ENCODE results near the gene CRYGD.
A peak's percentile ranks its signal among the peaks of the same experiment; 100 is the strongest.

Gene CRYGD

GRCh38 chr2:208077276-208077675 is 47.0 kb downstream of the CRYGD start (continued):
- no peak for TF ChIP-seq SCRT2 (tag by site-specific recombination; IDR thresholded peaks at IDR 0.05)
- TF ChIP-seq KLF7 (tag by site-specific recombination; IDR thresholded peaks at IDR 0.05; ENCODE audit: borderline replicate concordance): no peak
- no peak for TF ChIP-seq ZNF621 (tag by site-specific recombination; IDR thresholded peaks at IDR 0.05)
- no peak for TF ChIP-seq ZNF223 (tag by site-specific recombination; IDR thresholded peaks at IDR 0.05)
- TF ChIP-seq HOXC10 (CRISPR knock-in tag; IDR thresholded peaks at IDR 0.05): no peak
- no peak for TF ChIP-seq REPIN1 (tag by site-specific recombination; IDR thresholded peaks at IDR 0.05; ENCODE audit: low read depth)
- TF ChIP-seq SCRT1 (tag by site-specific recombination; IDR thresholded peaks at IDR 0.05; ENCODE audit: borderline replicate concordance): no peak
- no peak for TF ChIP-seq SETDB1 (IDR thresholded peaks at IDR 0.05; ENCODE audit: insufficient read length, low read length)
- TF ChIP-seq ZNF335 (tag by site-specific recombination; conservative IDR thresholded peaks at IDR 0.05): no peak
- TF ChIP-seq ZNF843 (tag by site-specific recombination; IDR thresholded peaks at IDR 0.05): no peak

GRCh38 chr2:208074610-208075356 is 49.5 kb downstream of the CRYGD start:
- CTCF ChIA-PET: interaction anchor here (0.6 to 6.4 kb wide), 5 partner anchors 27 to 329 kb away, joined by 3 to 48 read pairs (median 4); no protein-coding TSS in a partner anchor

GRCh38 chr2:208072250-208072892 is 52.0 kb downstream of the CRYGD start:
- H3K9me3 ChIP-seq (ENCODE audit: control insufficient read depth, insufficient read depth, low read depth, low read length): no peaks in the 10 kb centered on the region
- H3K4me1 ChIP-seq (ENCODE audit: control insufficient read depth, insufficient read depth, low read length): no peaks in the 10 kb centered on the region
- CTCF ChIA-PET: interaction anchor here (0.6 to 6.4 kb wide), 26 partner anchors 9 to 1458 kb away, joined by 3 to 48 read pairs (median 3); no protein-coding TSS in a partner anchor
- TF ChIP-seq ZNF561 (tag by site-specific recombination; IDR thresholded peaks at IDR 0.05; ENCODE audit: borderline replicate concordance): no peak
- no peak for TF ChIP-seq ZBTB48 (tag by site-specific recombination; IDR thresholded peaks at IDR 0.05)
- no peak for TF ChIP-seq ZNF830 (tag by site-specific recombination; IDR thresholded peaks at IDR 0.05; ENCODE audit: low read depth)
- no peak for TF ChIP-seq ZNF26 (tag by site-specific recombination; IDR thresholded peaks at IDR 0.05)
- peak; percentile 76 for TF ChIP-seq CTCF (tag by site-specific recombination; IDR thresholded peaks at IDR 0.05)
- no peak for TF ChIP-seq ZBTB6 (tag by site-specific recombination; IDR thresholded peaks at IDR 0.05)
- no peak for TF ChIP-seq SETDB1 (IDR thresholded peaks at IDR 0.05; ENCODE audit: insufficient read length, low read length)
- peak; percentile 87 for TF ChIP-seq ZNF654 (tag by site-specific recombination; IDR thresholded peaks at IDR 0.05; ENCODE audit: low read depth)
- no peak for TF ChIP-seq ZNF391 (tag by site-specific recombination; IDR thresholded peaks at IDR 0.05; ENCODE audit: borderline replicate concordance, low read depth)
- TF ChIP-seq ZNF513 (tag by site-specific recombination; IDR thresholded peaks at IDR 0.05): peak; percentile 70
- TF ChIP-seq ZNF10 (tag by site-specific recombination; IDR thresholded peaks at IDR 0.05): 0 out of 2 replicates have a peak, but pooled peaks have one; percentile 18
- TF ChIP-seq ZNF423 (tag by site-specific recombination; IDR thresholded peaks at IDR 0.05): no peak
- H3K27ac ChIP-seq (ENCODE audit: extremely low read depth, low read depth, low read length): no peak overlapping the region
- no peaks in the 10 kb centered on the region for H3K36me3 ChIP-seq (ENCODE audit: control insufficient read depth in 2 of 2, insufficient read depth in 1 of 2, low read length in 2 of 2)
- POLR2A ChIA-PET: interaction anchor here (0.6 to 0.7 kb wide), 2 partner anchors 128 to 326 kb away, joined by 3 to 6 read pairs; no protein-coding TSS in a partner anchor
- H3K4me3 ChIP-seq (ENCODE audit: low read depth, low read length): no peak overlapping the region

More at GRCh38 chr2:208074610-208075356, 49.5 kb downstream of the CRYGD start:
- Histone ChIP-seq H3K27ac (ENCODE audit: extremely low read depth, low read depth, low read length) (no peak overlapping the region), H3K36me3 (ENCODE audit: control insufficient read depth in 2 of 2, insufficient read depth in 1 of 2, low read length in 2 of 2) (no peaks in the 10 kb centered on the region), H3K4me3 (ENCODE audit: low read depth, low read length) (no peak overlapping the region), H3K4me1 (ENCODE audit: control insufficient read depth, insufficient read depth, low read length) (no peaks in the 10 kb centered on the region), H3K9me3 (ENCODE audit: control insufficient read depth, insufficient read depth, low read depth, low read length) (no peaks in the 10 kb centered on the region)
- POLR2A ChIA-PET: no interaction called here
- TF ChIP-seq ZBTB17 (tag by site-specific recombination; IDR thresholded peaks at IDR 0.05) (0 out of 2 replicates have a peak, but pooled peaks have one; percentile 25), ZNF785 (tag by site-specific recombination; IDR thresholded peaks at IDR 0.05) (no peak), ZNF26 (tag by site-specific recombination; IDR thresholded peaks at IDR 0.05) (no peak), ZIC2 (tag by site-specific recombination; IDR thresholded peaks at IDR 0.05) (peak; percentile 55)

Measured in HEK293 (cell line).